ENCODE results near the gene BEST2.

- TF ChIP-seq, protein P1, sequence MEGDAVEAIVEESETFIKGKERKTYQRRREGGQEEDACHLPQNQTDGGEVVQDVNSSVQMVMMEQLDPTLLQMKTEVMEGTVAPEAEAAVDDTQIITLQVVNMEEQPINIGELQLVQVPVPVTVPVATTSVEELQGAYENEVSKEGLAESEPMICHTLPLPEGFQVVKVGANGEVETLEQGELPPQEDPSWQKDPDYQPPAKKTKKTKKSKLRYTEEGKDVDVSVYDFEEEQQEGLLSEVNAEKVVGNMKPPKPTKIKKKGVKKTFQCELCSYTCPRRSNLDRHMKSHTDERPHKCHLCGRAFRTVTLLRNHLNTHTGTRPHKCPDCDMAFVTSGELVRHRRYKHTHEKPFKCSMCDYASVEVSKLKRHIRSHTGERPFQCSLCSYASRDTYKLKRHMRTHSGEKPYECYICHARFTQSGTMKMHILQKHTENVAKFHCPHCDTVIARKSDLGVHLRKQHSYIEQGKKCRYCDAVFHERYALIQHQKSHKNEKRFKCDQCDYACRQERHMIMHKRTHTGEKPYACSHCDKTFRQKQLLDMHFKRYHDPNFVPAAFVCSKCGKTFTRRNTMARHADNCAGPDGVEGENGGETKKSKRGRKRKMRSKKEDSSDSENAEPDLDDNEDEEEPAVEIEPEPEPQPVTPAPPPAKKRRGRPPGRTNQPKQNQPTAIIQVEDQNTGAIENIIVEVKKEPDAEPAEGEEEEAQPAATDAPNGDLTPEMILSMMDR (IDR thresholded peaks at IDR 0.05): peak in 2 of 4 experiments; percentile 30 to 37
- TF ChIP-seq POLR2A (IDR thresholded peaks at IDR 0.05): peak; percentile 35 to 44
- TF ChIP-seq POLR2AphosphoS5 (IDR thresholded peaks at IDR 0.05): peak; percentile 34 to 70 (median 50)
Observed at GRCh38 chr19:12736995-12737834, 14.4 kb upstream of the BEST2 start, which contains the start of gene GET3.
